ENCODE results near the gene TEX48. TPM values are rescaled to one million over a fixed set of nuclear protein-coding genes. Genes with fewer than 3 reads are reported as not detected.

The TEX48 gene
- total RNA-seq, 3 donors from 2014 or later, result not detected

DNA sequence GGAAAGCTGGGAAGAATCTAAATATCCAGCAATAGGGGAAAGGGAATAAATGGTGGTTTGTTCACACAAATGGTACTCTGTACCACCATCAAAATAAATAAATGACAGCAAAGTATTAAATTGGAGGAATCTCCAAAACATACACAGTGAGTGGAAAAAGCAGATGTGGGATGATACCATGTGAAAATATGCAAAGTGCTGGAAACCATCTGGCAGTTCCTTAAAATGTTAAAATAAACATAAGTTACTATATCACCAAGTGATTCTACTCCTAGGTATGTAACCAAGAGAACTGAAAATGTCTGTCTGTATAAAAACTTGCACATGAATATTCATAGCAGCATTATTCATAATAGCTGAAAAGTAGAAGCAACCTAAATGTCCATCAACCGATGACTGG, 41.9 kb upstream of the TEX48 start:
- intact Hi-C loops (cut with DNase I; ENCODE audit: low total_unique reads), result no loop called here
- Histone ChIP-seq H3K4me1 (no peaks in the 10 kb centered on the region), H3K36me3 (no peaks in the 10 kb centered on the region), H3K27ac (no peak overlapping the region), H3K4me3 (no peak overlapping the region), H3K9me3 (no peaks in the 10 kb centered on the region), H3K27me3 (no peaks in the 10 kb centered on the region)
- DNase-seq (ENCODE audit: low spot score in 2 of 2), result no peak
- TF ChIP-seq, protein P1, sequence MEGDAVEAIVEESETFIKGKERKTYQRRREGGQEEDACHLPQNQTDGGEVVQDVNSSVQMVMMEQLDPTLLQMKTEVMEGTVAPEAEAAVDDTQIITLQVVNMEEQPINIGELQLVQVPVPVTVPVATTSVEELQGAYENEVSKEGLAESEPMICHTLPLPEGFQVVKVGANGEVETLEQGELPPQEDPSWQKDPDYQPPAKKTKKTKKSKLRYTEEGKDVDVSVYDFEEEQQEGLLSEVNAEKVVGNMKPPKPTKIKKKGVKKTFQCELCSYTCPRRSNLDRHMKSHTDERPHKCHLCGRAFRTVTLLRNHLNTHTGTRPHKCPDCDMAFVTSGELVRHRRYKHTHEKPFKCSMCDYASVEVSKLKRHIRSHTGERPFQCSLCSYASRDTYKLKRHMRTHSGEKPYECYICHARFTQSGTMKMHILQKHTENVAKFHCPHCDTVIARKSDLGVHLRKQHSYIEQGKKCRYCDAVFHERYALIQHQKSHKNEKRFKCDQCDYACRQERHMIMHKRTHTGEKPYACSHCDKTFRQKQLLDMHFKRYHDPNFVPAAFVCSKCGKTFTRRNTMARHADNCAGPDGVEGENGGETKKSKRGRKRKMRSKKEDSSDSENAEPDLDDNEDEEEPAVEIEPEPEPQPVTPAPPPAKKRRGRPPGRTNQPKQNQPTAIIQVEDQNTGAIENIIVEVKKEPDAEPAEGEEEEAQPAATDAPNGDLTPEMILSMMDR (IDR thresholded peaks at IDR 0.05), result no peak
- no peak for TF ChIP-seq POLR2AphosphoS5 (IDR thresholded peaks at IDR 0.05)
- TF ChIP-seq POLR2A (IDR thresholded peaks at IDR 0.05), result no peak

DNA sequence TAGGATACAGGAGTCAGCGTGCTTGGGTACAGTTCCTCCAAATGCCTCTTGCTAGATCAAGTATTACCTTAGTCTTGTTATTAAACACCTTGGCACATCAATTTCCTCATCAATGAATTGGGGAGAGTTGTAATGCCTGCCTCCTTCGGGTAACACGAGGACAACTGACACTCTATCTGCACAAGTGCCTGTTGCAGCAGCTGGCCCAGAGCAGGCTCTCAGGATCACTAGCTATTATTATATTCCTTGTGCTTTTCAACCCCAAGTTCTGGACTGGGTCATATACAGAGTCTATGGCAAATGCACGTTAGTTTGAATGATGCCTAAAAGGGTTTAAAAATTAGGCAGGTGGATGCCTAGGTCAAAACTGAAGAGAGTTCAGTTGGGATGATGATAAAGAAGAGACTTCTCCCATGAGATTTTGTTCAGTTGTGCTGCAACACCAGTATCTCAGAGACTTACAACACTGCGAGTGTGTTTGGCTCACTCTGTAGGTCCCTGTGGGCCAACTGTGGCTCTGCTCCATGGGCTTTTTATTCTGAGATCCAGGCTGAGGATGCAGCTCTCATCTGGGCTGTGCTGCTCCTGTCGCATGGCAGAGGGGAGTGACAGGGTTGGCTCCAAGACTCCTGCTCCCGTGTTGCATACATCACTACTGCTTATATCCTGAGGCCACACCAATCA, 41.1 kb upstream of the TEX48 start:
- Histone ChIP-seq H3K4me1 (no peaks in the 10 kb centered on the region), H3K27ac (no peak overlapping the region), H3K36me3 (no peaks in the 10 kb centered on the region), H3K4me3 (no peak overlapping the region), H3K27me3 (no peaks in the 10 kb centered on the region), H3K9me3 (no peaks in the 10 kb centered on the region)
- TF ChIP-seq POLR2AphosphoS5 (IDR thresholded peaks at IDR 0.05) (no peak), POLR2A (IDR thresholded peaks at IDR 0.05) (no peak)
- TF ChIP-seq, protein P1 (IDR thresholded peaks at IDR 0.05), result no peak
- no peak for DNase-seq (ENCODE audit: low spot score in 2 of 2)
- intact Hi-C loops (cut with DNase I; ENCODE audit: low total_unique reads), result no loop called here

DNA sequence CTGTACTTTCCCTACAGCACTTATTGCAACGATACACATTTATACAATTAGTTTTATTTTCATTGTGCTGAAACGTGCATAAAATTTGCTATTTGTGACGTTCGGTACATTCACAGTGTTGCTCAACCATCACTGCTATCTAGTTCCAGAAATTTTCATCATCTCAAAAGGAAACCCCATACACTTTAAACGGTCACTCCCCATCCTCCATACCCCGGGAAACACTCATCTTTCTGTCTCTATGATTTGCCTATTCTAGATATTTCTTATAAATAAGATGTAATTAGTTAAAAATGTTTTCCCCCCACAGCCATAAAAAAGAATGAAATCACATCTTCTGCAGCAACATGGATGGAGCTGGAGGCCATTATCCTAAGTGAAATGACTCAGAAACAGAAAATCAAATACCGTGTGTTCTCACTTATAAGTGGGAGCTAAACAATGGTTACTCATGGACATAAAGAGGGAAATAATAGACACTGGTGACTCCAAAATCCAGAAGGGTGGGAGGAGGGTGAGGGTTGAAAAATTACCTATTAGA, 40.2 kb upstream of the TEX48 start:
- Histone ChIP-seq H3K27ac (no peak overlapping the region), H3K36me3 (no peaks in the 10 kb centered on the region), H3K27me3 (no peaks in the 10 kb centered on the region), H3K4me1 (no peaks in the 10 kb centered on the region), H3K4me3 (no peak overlapping the region), H3K9me3 (no peaks in the 10 kb centered on the region)
- no peak for DNase-seq (ENCODE audit: low spot score in 2 of 2)
- TF ChIP-seq POLR2A (IDR thresholded peaks at IDR 0.05) (no peak), POLR2AphosphoS5 (IDR thresholded peaks at IDR 0.05) (no peak)
- TF ChIP-seq, protein P1 (IDR thresholded peaks at IDR 0.05), result no peak
- intact Hi-C loops (cut with DNase I; ENCODE audit: low total_unique reads), result no loop called here

DNA sequence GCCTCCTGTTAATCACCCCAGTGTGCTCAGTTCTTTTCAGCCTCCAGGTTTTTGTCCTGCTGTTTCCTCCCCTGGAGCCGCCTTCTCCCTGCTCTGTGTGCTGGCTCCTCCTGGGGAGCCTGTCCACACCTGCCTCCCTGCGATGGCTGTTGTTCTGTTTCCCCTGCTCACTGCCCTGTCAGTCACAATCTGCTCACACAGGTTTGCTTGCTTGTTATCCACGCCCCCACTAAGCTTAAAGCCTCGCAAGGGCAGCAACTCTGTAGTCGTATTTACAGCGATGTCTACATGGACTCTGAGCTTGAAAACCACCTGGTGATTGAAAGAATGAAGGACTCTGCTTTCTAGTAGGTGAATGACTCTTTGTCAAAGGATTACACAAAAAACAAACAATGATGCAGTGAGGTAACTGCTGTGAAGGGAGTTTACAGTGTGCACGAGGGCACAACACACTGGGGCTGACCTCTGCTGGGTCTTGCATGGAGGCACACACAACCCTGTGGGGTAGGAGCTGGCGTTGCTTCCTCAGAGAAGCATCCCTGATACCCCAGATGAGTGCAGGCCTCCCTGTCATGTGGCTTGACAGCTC, 39.6 kb upstream of the TEX48 start:
- TF ChIP-seq, protein P1 (IDR thresholded peaks at IDR 0.05), result no peak
- TF ChIP-seq POLR2A (IDR thresholded peaks at IDR 0.05), result no peak
- TF ChIP-seq POLR2AphosphoS5 (IDR thresholded peaks at IDR 0.05), result no peak
- H3K36me3 ChIP-seq, result no peaks in the 10 kb centered on the region
- no peak for DNase-seq (ENCODE audit: low spot score in 2 of 2)
- H3K27ac ChIP-seq, result no peak overlapping the region
- intact Hi-C loops (cut with DNase I; ENCODE audit: low total_unique reads), result no loop called here
- H3K4me1 ChIP-seq, result no peaks in the 10 kb centered on the region
- H3K9me3 ChIP-seq, result no peaks in the 10 kb centered on the region
- H3K4me3 ChIP-seq, result no peak overlapping the region
- no peaks in the 10 kb centered on the region for H3K27me3 ChIP-seq

DNA sequence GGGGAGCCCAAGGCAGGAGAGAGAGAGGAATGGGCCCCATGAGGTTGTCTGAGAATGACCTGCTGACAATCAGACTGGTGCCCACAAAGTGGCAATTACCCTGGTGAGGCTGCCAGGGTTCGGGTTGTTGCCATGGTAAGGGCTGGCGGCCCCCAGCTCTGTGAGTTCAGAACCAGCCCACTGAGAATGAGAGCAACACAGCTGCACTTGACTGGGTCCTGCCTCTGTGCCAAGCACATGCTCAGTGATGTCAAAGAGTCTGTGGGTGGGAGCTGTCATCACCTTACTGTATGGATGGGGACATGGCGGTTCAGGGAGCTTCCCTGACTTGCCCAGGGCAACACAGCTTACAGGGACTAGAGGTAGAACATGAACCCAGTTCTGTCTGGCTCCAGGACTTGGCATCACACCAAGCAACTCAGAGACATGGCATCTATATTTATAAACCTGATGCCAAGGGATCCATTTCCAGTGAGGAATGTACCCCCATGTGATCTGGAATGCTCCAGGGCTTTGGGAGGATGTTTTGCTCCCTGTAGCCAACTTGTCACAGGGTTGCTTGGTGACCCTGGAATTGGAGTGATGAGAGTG, 38.2 kb upstream of the TEX48 start:
- DNase-seq (ENCODE audit: low spot score in 2 of 2), result no peak
- Histone ChIP-seq H3K4me1 (no peaks in the 10 kb centered on the region), H3K27ac (no peak overlapping the region), H3K27me3 (no peaks in the 10 kb centered on the region), H3K36me3 (no peaks in the 10 kb centered on the region), H3K4me3 (no peak overlapping the region), H3K9me3 (peaks cover 0 to 5% of the 10 kb centered on the region in 2 donors)
- TF ChIP-seq POLR2A (IDR thresholded peaks at IDR 0.05) (no peak), POLR2AphosphoS5 (IDR thresholded peaks at IDR 0.05) (no peak)
- TF ChIP-seq, protein P1 (IDR thresholded peaks at IDR 0.05), result no peak
- intact Hi-C loops (cut with DNase I; ENCODE audit: low total_unique reads), result no loop called here
